Measurements from ENCODE around the gene IL17REL.
A peak's percentile ranks its signal among the peaks of the same experiment; 100 is the strongest.

DNA sequence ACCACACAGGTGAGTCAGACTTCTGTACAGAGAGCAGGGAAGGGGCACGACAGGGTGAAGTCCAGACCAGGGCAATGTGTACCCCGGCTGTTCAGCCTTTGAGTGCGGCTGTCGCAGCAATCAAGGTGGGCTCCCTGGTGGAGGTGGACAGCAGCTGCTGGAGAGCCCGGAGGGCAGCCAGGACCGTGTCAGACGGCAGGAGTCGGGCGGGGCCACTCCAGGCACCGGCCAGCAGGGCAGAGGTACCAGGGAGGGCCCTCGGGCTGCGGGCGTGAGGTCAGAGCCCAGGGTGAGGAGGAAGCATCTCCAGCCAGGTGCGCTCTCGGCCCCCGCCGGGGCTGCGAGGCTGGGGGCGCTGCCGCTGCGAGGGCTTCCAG is 52.8 kb downstream of the IL17REL start:
- TF ChIP-seq, protein P1, sequence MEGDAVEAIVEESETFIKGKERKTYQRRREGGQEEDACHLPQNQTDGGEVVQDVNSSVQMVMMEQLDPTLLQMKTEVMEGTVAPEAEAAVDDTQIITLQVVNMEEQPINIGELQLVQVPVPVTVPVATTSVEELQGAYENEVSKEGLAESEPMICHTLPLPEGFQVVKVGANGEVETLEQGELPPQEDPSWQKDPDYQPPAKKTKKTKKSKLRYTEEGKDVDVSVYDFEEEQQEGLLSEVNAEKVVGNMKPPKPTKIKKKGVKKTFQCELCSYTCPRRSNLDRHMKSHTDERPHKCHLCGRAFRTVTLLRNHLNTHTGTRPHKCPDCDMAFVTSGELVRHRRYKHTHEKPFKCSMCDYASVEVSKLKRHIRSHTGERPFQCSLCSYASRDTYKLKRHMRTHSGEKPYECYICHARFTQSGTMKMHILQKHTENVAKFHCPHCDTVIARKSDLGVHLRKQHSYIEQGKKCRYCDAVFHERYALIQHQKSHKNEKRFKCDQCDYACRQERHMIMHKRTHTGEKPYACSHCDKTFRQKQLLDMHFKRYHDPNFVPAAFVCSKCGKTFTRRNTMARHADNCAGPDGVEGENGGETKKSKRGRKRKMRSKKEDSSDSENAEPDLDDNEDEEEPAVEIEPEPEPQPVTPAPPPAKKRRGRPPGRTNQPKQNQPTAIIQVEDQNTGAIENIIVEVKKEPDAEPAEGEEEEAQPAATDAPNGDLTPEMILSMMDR (IDR thresholded peaks at IDR 0.05): peak in 2 of 4 experiments; percentile 9 to 10
- TF ChIP-seq POLR2A (IDR thresholded peaks at IDR 0.05): no peak
